GM12878 (cell line): Measurements from ENCODE around the gene NOXA1. TPM values are rescaled to one million over a fixed set of nuclear protein-coding genes. Genes with fewer than 3 reads are reported as not detected.

Source experiments
- BMI1 ChIP-seq: fragments of 450-650 bp; IDR thresholded peaks from 2 replicates; pipeline ENCODE4 v1.6.1; 2016; ENCODE audit warnings: mild to moderate bottlenecking, moderate library complexity, borderline replicate concordance
- CHD1 ChIP-seq: IDR thresholded peaks from 2 replicates; pipeline ENCODE4 v1.6.1; 2012; ENCODE audit warnings: low read depth, low read length, improper control_type of control experiment
- CREM ChIP-seq: IDR thresholded peaks from 2 replicates; pipeline ENCODE4 v1.6.1; 2014; ENCODE audit warnings: antibody characterized with exemption, low read depth
- DPF2 ChIP-seq: fragments of 450-650 bp; IDR thresholded peaks from 2 replicates; pipeline ENCODE4 v1.6.1; 2017; ENCODE audit warnings: mild to moderate bottlenecking
- GATAD2B ChIP-seq: fragments of 450-650 bp; conservative IDR thresholded peaks from 2 replicates; pipeline ENCODE4 v1.6.1; 2017; ENCODE audit warnings: low read depth, mild to moderate bottlenecking, moderate library complexity
- IKZF1 ChIP-seq: fragments of 450-650 bp; conservative IDR thresholded peaks from 2 replicates; pipeline ENCODE4 v1.6.1; 2017; ENCODE audit warnings: antibody characterized with exemption, mild to moderate bottlenecking
- MTA2 ChIP-seq: fragments of 450-650 bp; IDR thresholded peaks from 2 replicates; pipeline ENCODE4 v1.6.1; 2016; ENCODE audit warnings: low read depth, mild to moderate bottlenecking, moderate library complexity
- MTA3 ChIP-seq: IDR thresholded peaks from 2 replicates; pipeline ENCODE4 v1.6.1; 2012; ENCODE audit warnings: low read length, inconsistent platforms, borderline replicate concordance
- MYC ChIP-seq: IDR thresholded peaks from 2 replicates; pipeline ENCODE4 v1.6.1; 2011; ENCODE audit warnings: mild to moderate bottlenecking, low read length, moderate library complexity, inconsistent platforms; ENCODE audit not compliant: insufficient read depth, insufficient replicate concordance, insufficient read length, severe bottlenecking
- NFYA ChIP-seq: IDR thresholded peaks from 2 replicates; pipeline ENCODE4 v1.6.1; 2011; ENCODE audit warnings: low read depth, mild to moderate bottlenecking, low read length, improper control_type of control experiment, borderline replicate concordance
- NR2F1 ChIP-seq: fragments of 450-650 bp; conservative IDR thresholded peaks from 2 replicates; pipeline ENCODE4 v1.6.1; 2017; ENCODE audit warnings: mild to moderate bottlenecking
- RAD21 ChIP-seq: IDR thresholded peaks from 2 replicates; pipeline ENCODE4 v1.6.1; 2011; ENCODE audit warnings: mild to moderate bottlenecking, low read depth, low read length, moderate library complexity; ENCODE audit not compliant: insufficient read depth
- RAD51 ChIP-seq: fragments of 450-650 bp; IDR thresholded peaks from 2 replicates; pipeline ENCODE4 v1.6.1; 2016; ENCODE audit warnings: moderate library complexity, mild to moderate bottlenecking, inconsistent platforms
- SMAD5 ChIP-seq: IDR thresholded peaks from 2 replicates; pipeline ENCODE4 v1.6.1; 2016; ENCODE audit warnings: antibody characterized with exemption, low read depth
- SMC3 ChIP-seq: IDR thresholded peaks from 2 replicates; pipeline ENCODE4 v1.6.1; 2011; ENCODE audit warnings: low read length, improper control_type of control experiment, borderline replicate concordance
- SREBF1 ChIP-seq: IDR thresholded peaks from 2 replicates; pipeline ENCODE4 v1.6.1; 2012; ENCODE audit warnings: mild to moderate bottlenecking, low read length
- SUPT20H ChIP-seq: IDR thresholded peaks from 2 replicates; pipeline ENCODE4 v1.6.1; 2011; ENCODE audit warnings: low read depth, mild to moderate bottlenecking, low read length, moderate library complexity, borderline replicate concordance; ENCODE audit not compliant: control insufficient read depth
- ZNF274 ChIP-seq: IDR thresholded peaks from one replicate; pipeline ENCODE4 v1.8.0; 2011; ENCODE audit not compliant: insufficient read length, insufficient read depth
- polyA plus RNA-seq, 11 experiments: library from polyadenylated mRNA; depleted of rRNA in 4 of 11; unstranded in 6 of 11; stranded (reverse) in 5 of 11; fragments of >200 nt; fragmentation: Nextera tagmentation in 4 of 11; fragmentation: Illumina TruSeq in 1 of 11; extraction: Ambion mirVana in 4 of 11; extraction: Trizol in 1 of 11; gene quantifications; 1 replicate in 1 of 11; 2 replicates in 10 of 11; pipeline versions ENCODE4 v1.2.1 to v1.2.3, GENCODE V29; 2011 to 2016; ENCODE audit warnings: inconsistent platforms in 2 of 11, missing spikeins in 2 of 11, low read depth in 1 of 11
- total RNA-seq, 4 experiments: library from RNA; depleted of rRNA in 3 of 4; stranded (reverse); fragments of >200 nt in 3 of 4; fragmentation: Illumina TruSeq in 1 of 4; extraction: Trizol in 1 of 4; gene quantifications; 2 replicates each; pipeline versions ENCODE4 v1.2.1 to v1.2.3, GENCODE V29; 2013 to 2021
- TF ChIP-seq, protein P1 (sequence below): fragments of 450-650 bp; IDR thresholded peaks from 2 replicates; pipeline ENCODE4 v1.6.1; 2016; ENCODE audit warnings: mild to moderate bottlenecking, moderate library complexity, borderline replicate concordance
- TF ChIP-seq, protein P2 (sequence below): IDR thresholded peaks from 2 replicates; pipeline ENCODE4 v1.6.1; 2011; ENCODE audit warnings: borderline replicate concordance, low read depth, mild to moderate bottlenecking, moderate library complexity, low read length; ENCODE audit not compliant: insufficient read depth, poor library complexity, severe bottlenecking
- TF ChIP-seq, protein P3 (sequence below): fragments of 450-650 bp; IDR thresholded peaks from 2 replicates; pipeline ENCODE4 v1.6.1; 2017; ENCODE audit warnings: borderline replicate concordance
- TF ChIP-seq, protein P4 (sequence below): fragments of 450-650 bp; IDR thresholded peaks from 2 replicates; pipeline ENCODE4 v1.6.1; 2016; ENCODE audit warnings: mild to moderate bottlenecking

NOXA1 gene
- total and polyA plus RNA-seq, 10 of the 15 experiments (the other 5 are each of a cell fraction or from before 2014, with no cell fraction given) = 0.08 to 0.20 TPM; not detected in 8

DNA sequence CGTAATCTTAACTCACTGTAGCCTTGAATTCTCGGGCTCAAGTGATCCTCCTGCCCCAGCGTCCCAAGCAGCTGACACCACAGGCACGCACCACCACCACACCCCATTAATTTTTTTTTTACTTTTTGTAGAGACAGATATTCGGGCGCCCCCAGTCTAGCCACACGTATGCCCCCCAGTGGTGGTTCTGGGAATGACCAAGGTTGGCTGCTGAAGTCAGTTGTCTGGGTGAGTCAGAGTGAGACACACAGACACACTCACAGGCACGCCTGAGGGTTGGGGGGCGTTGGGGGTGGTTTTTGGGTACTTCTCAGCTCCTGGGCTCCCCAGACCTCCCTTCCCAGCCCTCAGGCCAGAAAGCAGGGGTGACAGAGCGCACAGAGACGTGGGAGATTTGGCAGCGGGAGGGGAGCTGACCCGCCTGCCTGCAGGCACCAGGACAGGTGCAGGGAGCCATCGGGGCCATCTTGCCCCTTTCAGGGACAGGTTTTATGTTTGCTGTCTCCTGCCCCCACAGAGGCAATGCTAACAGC is 22.1 kb downstream of the NOXA1 start (continued):
- TF ChIP-seq, protein P1, sequence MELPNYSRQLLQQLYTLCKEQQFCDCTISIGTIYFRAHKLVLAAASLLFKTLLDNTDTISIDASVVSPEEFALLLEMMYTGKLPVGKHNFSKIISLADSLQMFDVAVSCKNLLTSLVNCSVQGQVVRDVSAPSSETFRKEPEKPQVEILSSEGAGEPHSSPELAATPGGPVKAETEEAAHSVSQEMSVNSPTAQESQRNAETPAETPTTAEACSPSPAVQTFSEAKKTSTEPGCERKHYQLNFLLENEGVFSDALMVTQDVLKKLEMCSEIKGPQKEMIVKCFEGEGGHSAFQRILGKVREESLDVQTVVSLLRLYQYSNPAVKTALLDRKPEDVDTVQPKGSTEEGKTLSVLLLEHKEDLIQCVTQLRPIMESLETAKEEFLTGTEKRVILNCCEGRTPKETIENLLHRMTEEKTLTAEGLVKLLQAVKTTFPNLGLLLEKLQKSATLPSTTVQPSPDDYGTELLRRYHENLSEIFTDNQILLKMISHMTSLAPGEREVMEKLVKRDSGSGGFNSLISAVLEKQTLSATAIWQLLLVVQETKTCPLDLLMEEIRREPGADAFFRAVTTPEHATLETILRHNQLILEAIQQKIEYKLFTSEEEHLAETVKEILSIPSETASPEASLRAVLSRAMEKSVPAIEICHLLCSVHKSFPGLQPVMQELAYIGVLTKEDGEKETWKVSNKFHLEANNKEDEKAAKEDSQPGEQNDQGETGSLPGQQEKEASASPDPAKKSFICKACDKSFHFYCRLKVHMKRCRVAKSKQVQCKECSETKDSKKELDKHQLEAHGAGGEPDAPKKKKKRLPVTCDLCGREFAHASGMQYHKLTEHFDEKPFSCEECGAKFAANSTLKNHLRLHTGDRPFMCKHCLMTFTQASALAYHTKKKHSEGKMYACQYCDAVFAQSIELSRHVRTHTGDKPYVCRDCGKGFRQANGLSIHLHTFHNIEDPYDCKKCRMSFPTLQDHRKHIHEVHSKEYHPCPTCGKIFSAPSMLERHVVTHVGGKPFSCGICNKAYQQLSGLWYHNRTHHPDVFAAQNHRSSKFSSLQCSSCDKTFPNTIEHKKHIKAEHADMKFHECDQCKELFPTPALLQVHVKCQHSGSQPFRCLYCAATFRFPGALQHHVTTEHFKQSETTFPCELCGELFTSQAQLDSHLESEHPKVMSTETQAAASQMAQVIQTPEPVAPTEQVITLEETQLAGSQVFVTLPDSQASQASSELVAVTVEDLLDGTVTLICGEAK = no peak
- TF ChIP-seq GATAD2B (0 out of 2 replicates have a peak, but pooled peaks have one; percentile 35), SUPT20H (no peak), NFYA (no peak), CREM (peak; percentile 55; the same call in 1 of the 2 replicates), CHD1 (no peak), DPF2 (peak; percentile 55), MTA2 (0 out of 2 replicates have a peak, but pooled peaks have one; percentile 21), RAD21 (peak; percentile 76), SMAD5 (no peak), MTA3 (no peak), SREBF1 (no peak), RAD51 (no peak), SMC3 (peak; percentile 70), ZNF274 (no peak), MYC (no peak), NR2F1 (no peak), IKZF1 (no peak), BMI1 (no peak)
- TF ChIP-seq, protein P2, sequence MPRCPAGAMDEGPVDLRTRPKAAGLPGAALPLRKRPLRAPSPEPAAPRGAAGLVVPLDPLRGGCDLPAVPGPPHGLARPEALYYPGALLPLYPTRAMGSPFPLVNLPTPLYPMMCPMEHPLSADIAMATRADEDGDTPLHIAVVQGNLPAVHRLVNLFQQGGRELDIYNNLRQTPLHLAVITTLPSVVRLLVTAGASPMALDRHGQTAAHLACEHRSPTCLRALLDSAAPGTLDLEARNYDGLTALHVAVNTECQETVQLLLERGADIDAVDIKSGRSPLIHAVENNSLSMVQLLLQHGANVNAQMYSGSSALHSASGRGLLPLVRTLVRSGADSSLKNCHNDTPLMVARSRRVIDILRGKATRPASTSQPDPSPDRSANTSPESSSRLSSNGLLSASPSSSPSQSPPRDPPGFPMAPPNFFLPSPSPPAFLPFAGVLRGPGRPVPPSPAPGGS = peak; percentile 41
- TF ChIP-seq, protein P3, sequence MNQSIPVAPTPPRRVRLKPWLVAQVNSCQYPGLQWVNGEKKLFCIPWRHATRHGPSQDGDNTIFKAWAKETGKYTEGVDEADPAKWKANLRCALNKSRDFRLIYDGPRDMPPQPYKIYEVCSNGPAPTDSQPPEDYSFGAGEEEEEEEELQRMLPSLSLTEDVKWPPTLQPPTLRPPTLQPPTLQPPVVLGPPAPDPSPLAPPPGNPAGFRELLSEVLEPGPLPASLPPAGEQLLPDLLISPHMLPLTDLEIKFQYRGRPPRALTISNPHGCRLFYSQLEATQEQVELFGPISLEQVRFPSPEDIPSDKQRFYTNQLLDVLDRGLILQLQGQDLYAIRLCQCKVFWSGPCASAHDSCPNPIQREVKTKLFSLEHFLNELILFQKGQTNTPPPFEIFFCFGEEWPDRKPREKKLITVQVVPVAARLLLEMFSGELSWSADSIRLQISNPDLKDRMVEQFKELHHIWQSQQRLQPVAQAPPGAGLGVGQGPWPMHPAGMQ = no peak
- TF ChIP-seq, protein P4, sequence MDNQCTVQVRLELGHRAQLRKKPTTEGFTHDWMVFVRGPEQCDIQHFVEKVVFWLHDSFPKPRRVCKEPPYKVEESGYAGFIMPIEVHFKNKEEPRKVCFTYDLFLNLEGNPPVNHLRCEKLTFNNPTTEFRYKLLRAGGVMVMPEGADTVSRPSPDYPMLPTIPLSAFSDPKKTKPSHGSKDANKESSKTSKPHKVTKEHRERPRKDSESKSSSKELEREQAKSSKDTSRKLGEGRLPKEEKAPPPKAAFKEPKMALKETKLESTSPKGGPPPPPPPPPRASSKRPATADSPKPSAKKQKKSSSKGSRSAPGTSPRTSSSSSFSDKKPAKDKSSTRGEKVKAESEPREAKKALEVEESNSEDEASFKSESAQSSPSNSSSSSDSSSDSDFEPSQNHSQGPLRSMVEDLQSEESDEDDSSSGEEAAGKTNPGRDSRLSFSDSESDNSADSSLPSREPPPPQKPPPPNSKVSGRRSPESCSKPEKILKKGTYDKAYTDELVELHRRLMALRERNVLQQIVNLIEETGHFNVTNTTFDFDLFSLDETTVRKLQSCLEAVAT = 0 out of 2 replicates have a peak, but pooled peaks have one; percentile 63
